HepG2 (cell line): ENCODE data around the gene CCDC6. TPM values are rescaled to one million over a fixed set of nuclear protein-coding genes. Genes with fewer than 3 reads are reported as not detected.

Experiments
- ATAC-seq: fragments of 200-7000 bp; cut with Tn5 transposase; 3 replicates; pipeline ENCODE4 v1.9.1; 2020; ENCODE audit warnings: mild to moderate bottlenecking, moderate library complexity
- BruUV-seq: library from RNA; stranded (reverse); fragments of 400-500 nt; replicated peaks from 2 replicates; lab custom pipeline; 2021; lab: Mats Ljungman, UMichigan
- CTCF ChIA-PET: fragments of 300-600 bp; formaldehyde crosslinking; extraction: SDS; loops from one replicate; lab custom pipeline; 2021; ENCODE audit warnings: low total read pairs, inconsistent platforms, low intra/inter-chr PET ratio; lab: Yijun Ruan, JAX
- POLR2A ChIA-PET: fragments of 350-600 bp; sonication (Branson Sonifier 250); formaldehyde crosslinking; loops from one replicate; lab custom pipeline; 2020; ENCODE audit warnings: antibody characterized with exemption, inconsistent platforms; lab: Yijun Ruan, JAX
- DNase-seq: peaks from one replicate; pipeline ENCODE4 v3.0.0-alpha.2; 2015; ENCODE audit warnings: low spot score
- FAIRE-seq: peaks from 3 replicates; lab custom pipeline; 2011; peaks lifted over from hg19 to GRCh38; lab: Jason Lieb, UNC
- H2AFZ ChIP-seq: one replicate; pipeline ENCODE4 v1.6.1; 2011; ENCODE audit warnings: low read length, inconsistent platforms
- H3K27ac ChIP-seq: fragments of 300-600 bp; 3 replicates; pipeline ENCODE4 v1.8.0; 2011; ENCODE audit warnings: mixed run types, mild to moderate bottlenecking, mixed read lengths, low read length, inconsistent platforms; ENCODE audit not compliant: insufficient read depth; ENCODE audit errors: extremely low read length
- H3K27me3 ChIP-seq, 2 experiments: fragments of 200-600 bp in 1 of 2; 2 replicates in 1 of 2; 3 replicates in 1 of 2; pipeline versions ENCODE4 v1.6.0 to v1.8.0; 2011; ENCODE audit warnings: low read length in 2 of 2, mild to moderate bottlenecking in 2 of 2, moderate library complexity in 2 of 2, inconsistent platforms in 1 of 2; ENCODE audit not compliant: insufficient read depth in 2 of 2, control insufficient read depth in 1 of 2
- H3K36me3 ChIP-seq, 2 experiments: fragments of 200-600 bp in 1 of 2; replicated peaks in 1 of 2; 2 replicates in 1 of 2; 3 replicates in 1 of 2; pipeline versions ENCODE4 v1.5.1 to v1.8.0; 2011; ENCODE audit warnings: low read length in 2 of 2, inconsistent platforms in 1 of 2; ENCODE audit not compliant: insufficient read depth in 2 of 2, control insufficient read depth in 1 of 2
- H3K4me1 ChIP-seq: 2 replicates; pipeline ENCODE4 v1.5.1; 2012; ENCODE audit warnings: low read length, inconsistent platforms; ENCODE audit not compliant: insufficient read depth
- H3K4me2 ChIP-seq: 2 replicates; pipeline ENCODE4 v1.6.0; 2011; ENCODE audit warnings: low read depth, low read length, inconsistent platforms
- H3K4me3 ChIP-seq, 3 experiments: fragments of 200-600 bp in 1 of 3; sonication (generic), shearing (Covaris generic) in 1 of 3; replicated peaks in 1 of 3; 2 replicates each; pipeline ENCODE4 v1.5.1; 2011 to 2016; ENCODE audit warnings: low read length in 3 of 3, inconsistent platforms in 2 of 3, low read depth in 2 of 3, mild to moderate bottlenecking in 2 of 3, control low read depth in 1 of 3, mixed read lengths in 1 of 3; ENCODE audit not compliant: insufficient read depth in 1 of 3
- H3K79me2 ChIP-seq: one replicate; pipeline ENCODE4 v1.6.1; 2011; ENCODE audit warnings: low read length, inconsistent platforms; ENCODE audit not compliant: insufficient read depth
- H3K9ac ChIP-seq: 2 replicates; pipeline ENCODE4 v1.6.0; 2011; ENCODE audit warnings: mild to moderate bottlenecking, low read depth, low read length, inconsistent platforms; ENCODE audit not compliant: insufficient read depth
- H3K9me3 ChIP-seq: 2 replicates; pipeline ENCODE4 v1.5.1; 2012; ENCODE audit warnings: mild to moderate bottlenecking, low read length
- H4K20me1 ChIP-seq: 2 replicates; pipeline ENCODE4 v1.6.0; 2011; ENCODE audit warnings: inconsistent platforms, mild to moderate bottlenecking, low read length, moderate library complexity; ENCODE audit not compliant: insufficient read depth
- CBFB ChIP-seq: sonication (generic); formaldehyde crosslinking; IDR thresholded peaks from 2 replicates; pipeline ENCODE4 v1.4.0; 2020; ENCODE audit warnings: missing genetic modification reagents
- LRRFIP1 ChIP-seq: sonication (generic); formaldehyde crosslinking; conservative IDR thresholded peaks from 2 replicates; pipeline ENCODE4 v1.4.0; 2020; ENCODE audit warnings: missing genetic modification reagents
- NFRKB ChIP-seq: fragments of 450-650 bp; IDR thresholded peaks from 2 replicates; pipeline ENCODE4 v1.6.1; 2017
- SATB2 ChIP-seq: sonication (generic); formaldehyde crosslinking; IDR thresholded peaks from 2 replicates; pipeline ENCODE4 v1.5.0; 2020; ENCODE audit warnings: missing genetic modification reagents
- SPEN ChIP-seq: sonication (generic); formaldehyde crosslinking; IDR thresholded peaks from 2 replicates; pipeline ENCODE4 v1.5.1; 2020; ENCODE audit warnings: low read depth, mild to moderate bottlenecking, missing genetic modification reagents
- TGIF2 ChIP-seq: IDR thresholded peaks from 2 replicates; pipeline ENCODE4 v1.6.1; 2016; ENCODE audit warnings: control low read depth, missing compliant biosample characterization
- TMF1 ChIP-seq: sonication (generic); formaldehyde crosslinking; IDR thresholded peaks from 2 replicates; pipeline ENCODE4 v1.8.1; 2022; ENCODE audit warnings: low read depth, missing genetic modification reagents
- ZFP1 ChIP-seq: IDR thresholded peaks from 2 replicates; pipeline ENCODE4 v1.6.1; 2016
- ZNF12 ChIP-seq: sonication (generic); formaldehyde crosslinking; IDR thresholded peaks from 2 replicates; pipeline ENCODE4 v1.5.0; 2020; ENCODE audit warnings: missing genetic modification reagents
- ZNF17 ChIP-seq: sonication (generic); formaldehyde crosslinking; IDR thresholded peaks from 2 replicates; pipeline ENCODE4 v1.5.0; 2020; ENCODE audit warnings: mild to moderate bottlenecking, missing genetic modification reagents
- ZNF451 ChIP-seq: sonication (generic); formaldehyde crosslinking; IDR thresholded peaks from 2 replicates; pipeline ENCODE4 v1.5.0; 2020; ENCODE audit warnings: mild to moderate bottlenecking, missing genetic modification reagents
- ZNF687 ChIP-seq: sonication (generic); formaldehyde crosslinking; IDR thresholded peaks from 2 replicates; pipeline ENCODE4 v1.5.1; 2020; ENCODE audit warnings: mild to moderate bottlenecking, missing genetic modification reagents, moderate library complexity
- ZNF75D ChIP-seq: sonication (generic); formaldehyde crosslinking; IDR thresholded peaks from 2 replicates; pipeline ENCODE4 v1.8.1; 2023; ENCODE audit warnings: missing genetic modification reagents, mild to moderate bottlenecking, borderline replicate concordance
- ZNF790 ChIP-seq: sonication (generic); formaldehyde crosslinking; IDR thresholded peaks from 2 replicates; pipeline ENCODE4 v1.8.0; 2022; ENCODE audit warnings: missing genetic modification reagents, mild to moderate bottlenecking, borderline replicate concordance
- WGBS: methylation state at CpG from one replicate; pipeline ENCODE4 v1.1.6; 2017; ENCODE audit warnings: low lambda C conversion rate; 5-methylcytosine and 5-hydroxymethylcytosine counted together
- in situ Hi-C: cut with HindIII; loops from 2 replicates; pipeline ENCODE4 v1.10.0; 2017; ENCODE audit warnings: low pct_unique_long_range_greater_than_20kb; ENCODE audit not compliant: extremely low pct_ligation_motif_present
- intact Hi-C: fragments of 100-400 bp; cut with micrococcal nuclease; formaldehyde crosslinking; loops from one replicate; pipeline ENCODE4 v1.10.0; 2022; ENCODE audit not compliant: unreplicated experiment
- polyA plus RNA-seq, 8 experiments: library from polyadenylated mRNA; depleted of rRNA in 3 of 8; stranded (reverse) in 7 of 8; unstranded in 1 of 8; fragments of >200 nt; fragmentation: Illumina TruSeq in 4 of 8; extraction: Trizol in 4 of 8; gene quantifications; 2 replicates each; pipeline versions ENCODE4 v1.2.1 to v1.2.3, GENCODE V29; 2011 to 2016; ENCODE audit warnings: low read depth in 4 of 8, missing spikeins in 1 of 8, mixed read lengths in 1 of 8; ENCODE audit not compliant: insufficient read depth in 1 of 8
- total RNA-seq, 5 experiments: library from RNA; depleted of rRNA; stranded (reverse); fragments of >200 nt; fragmentation: Illumina TruSeq; extraction: Trizol; gene quantifications; 2 replicates each; pipeline ENCODE4 v1.2.3, GENCODE V29; 2016; ENCODE audit warnings: low read depth in 1 of 5

Gene CCDC6
- total and polyA plus RNA-seq, 2 of the 13 experiments (the other 11 are each of a cell fraction or from before 2014, with no cell fraction given): 17.9 to 18.3 TPM

GRCh38 chr10:59852670-59853069 lies 53.7 kb downstream of the CCDC6 start:
- no peak for ATAC-seq
- no peaks in the 10 kb centered on the region for H3K9me3 ChIP-seq

GRCh38 chr10:59851864-59852263 lies 54.5 kb downstream of the CCDC6 start:
- BruUV-seq: no TSS peak

More at GRCh38 chr10:59852670-59853069, 53.7 kb downstream of the CCDC6 start:
- TF ChIP-seq SATB2 (CRISPR knock-in tag): no peak
- DNase-seq (no peak), FAIRE-seq (no peak)
- in situ Hi-C loops (loop anchor here (25.0 kb wide), 1 partner anchor 185 kb away; no protein-coding TSS in a partner anchor), intact Hi-C loops (no loop called here)
- Histone ChIP-seq H2AFZ (no peak overlapping the region), H3K4me2 (no peak overlapping the region), H3K4me3 (no peak overlapping the region), H3K36me3 (peaks cover 4 to 27% of the 10 kb centered on the region in 2 experiments; a peak in 4 of 5 replicates), H3K27me3 (no peaks in the 10 kb centered on the region), H3K79me2 (peaks cover 21% of the 10 kb centered on the region), H3K4me1 (no peaks in the 10 kb centered on the region), H3K27ac (no peak overlapping the region), H4K20me1 (0 out of 2 replicates have a peak, but pooled peaks cover 3% of the 10 kb centered on the region), H3K9ac (no peak overlapping the region)
- WGBS: 100% methylated on average over 1 of the region's 1 CpG
- CTCF ChIA-PET: no interaction called here
- BruUV-seq: no TSS peak
- POLR2A ChIA-PET: no interaction called here

More at GRCh38 chr10:59851864-59852263, 54.5 kb downstream of the CCDC6 start:
- Histone ChIP-seq H3K4me3 (no peak overlapping the region), H3K4me1 (no peaks in the 10 kb centered on the region), H3K4me2 (no peak overlapping the region), H4K20me1 (0 out of 2 replicates have a peak, but pooled peaks cover 3% of the 10 kb centered on the region), H3K27me3 (no peaks in the 10 kb centered on the region), H3K79me2 (peaks cover 14% of the 10 kb centered on the region), H3K36me3 (peaks cover 5 to 27% of the 10 kb centered on the region in 2 experiments; a peak in 4 of 5 replicates), H2AFZ (no peak overlapping the region), H3K9me3 (no peaks in the 10 kb centered on the region), H3K9ac (no peak overlapping the region), H3K27ac (no peak overlapping the region)
- WGBS: 95% methylated on average over 4 of the region's 4 CpGs
- in situ Hi-C loops (loop anchor here (25.0 kb wide), 1 partner anchor 185 kb away; no protein-coding TSS in a partner anchor), intact Hi-C loops (no loop called here)
- ChIA-PET POLR2A (no interaction called here), CTCF (no interaction called here)
- FAIRE-seq (no peak), ATAC-seq (no peak), DNase-seq (no peak)
- TF ChIP-seq ZNF451 (no peak), ZNF17 (CRISPR knock-in tag) (no peak), ZFP1 (CRISPR knock-in tag) (no peak), LRRFIP1 (CRISPR knock-in tag) (no peak), CBFB (no peak), SPEN (CRISPR knock-in tag) (no peak), ZNF75D (no peak), ZNF12 (CRISPR knock-in tag) (no peak), TMF1 (CRISPR knock-in tag) (no peak), TGIF2 (no peak), ZNF687 (no peak), NFRKB (no peak), ZNF790 (CRISPR knock-in tag) (no peak)
